Measurements from ENCODE around the gene TOM1L1.

Gene TOM1L1

DNA sequence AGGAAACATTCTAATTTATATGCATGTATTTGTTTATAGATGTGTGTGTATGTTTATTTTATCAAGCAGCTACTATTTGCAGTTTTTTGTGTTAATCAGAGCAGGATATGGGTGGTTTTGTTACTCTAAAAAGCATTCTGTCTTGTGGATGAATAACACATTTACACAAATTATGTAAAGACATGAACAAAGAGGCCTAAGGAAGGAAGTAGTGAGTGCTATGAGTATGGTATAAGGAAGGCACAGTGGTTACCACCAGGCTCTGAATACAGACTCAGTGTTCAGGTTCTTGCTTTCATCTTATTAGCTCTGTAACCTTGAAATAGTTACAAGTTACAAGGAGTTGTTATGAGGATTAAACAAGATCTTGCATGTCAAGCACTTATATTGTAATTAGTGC lies 101.8 kb downstream of the TOM1L1 start:
- no peak for DNase-seq

DNA sequence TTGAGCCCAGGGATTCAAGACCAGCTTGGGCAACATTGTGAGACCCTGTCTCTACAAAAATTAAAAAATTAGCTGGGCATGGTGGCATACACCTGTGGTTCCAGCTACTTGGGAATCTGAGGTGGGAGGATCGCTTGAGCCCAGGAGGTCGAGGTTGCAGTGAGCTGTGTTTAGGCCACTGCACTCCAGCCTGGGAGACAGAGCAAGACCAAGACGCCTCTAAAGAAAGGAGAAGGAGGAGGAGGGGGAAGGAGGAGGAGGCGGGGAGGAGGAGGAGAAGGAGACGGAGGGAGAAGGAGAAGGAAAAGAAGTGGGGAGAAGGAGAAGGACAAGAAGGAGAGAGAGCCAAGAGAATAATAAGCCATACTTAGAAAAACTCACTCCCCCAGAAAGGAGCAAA lies 103.8 kb downstream of the TOM1L1 start:
- no peak for DNase-seq

DNA sequence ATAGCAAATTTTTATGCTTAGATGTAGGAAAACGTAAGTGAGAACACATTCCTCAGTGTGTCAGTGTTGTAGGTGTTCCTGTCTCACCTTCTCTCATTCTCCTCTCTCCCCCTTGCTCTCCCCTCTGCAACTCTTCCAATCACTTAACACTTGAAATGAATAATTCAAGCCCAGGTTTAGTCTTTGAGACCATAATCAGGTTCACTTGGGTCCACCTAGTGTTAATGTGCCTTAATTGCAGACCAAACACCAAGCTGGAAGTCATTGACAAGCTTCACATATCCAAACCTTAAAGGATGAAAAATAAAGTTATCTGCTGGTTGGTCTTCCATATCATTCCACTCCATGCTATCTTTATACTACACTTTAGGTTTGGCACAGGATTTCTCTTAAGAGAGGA lies 104.9 kb downstream of the TOM1L1 start:
- peak; percentile 19 for DNase-seq
